DOHH2 (cell line): ENCODE measurements around the gene TMEM45B.
"Not testable (repeated sequence)": the region's sequence is repeated elsewhere in the genome, so short reads cannot be mapped to it uniquely, and the experiment has no call there.

Experiments used
- H3F3A ChIP-seq: fragments of 200-600 bp; sonication (generic), shearing (Covaris generic); 2 replicates; pipeline ENCODE4 v1.6.0; 2016; ENCODE audit warnings: antibody characterized with exemption, mild to moderate bottlenecking; ENCODE audit not compliant: control insufficient read depth, insufficient read depth
- H3K27ac ChIP-seq: fragments of 200-600 bp; sonication (generic); 2 replicates; pipeline ENCODE4 v1.5.1; 2014; ENCODE audit warnings: low read depth, mild to moderate bottlenecking, low read length, moderate library complexity
- H3K27me3 ChIP-seq: fragments of 200-600 bp; sonication (generic); 2 replicates; pipeline ENCODE4 v1.6.1; 2014; ENCODE audit warnings: mild to moderate bottlenecking, low read length, mixed read lengths; ENCODE audit not compliant: control insufficient read depth
- H3K36me3 ChIP-seq: fragments of 200-600 bp; sonication (generic); 2 replicates; pipeline ENCODE4 v1.6.1; 2014; ENCODE audit warnings: mild to moderate bottlenecking, low read length, moderate library complexity, mixed read lengths; ENCODE audit not compliant: control insufficient read depth
- H3K4me1 ChIP-seq: fragments of 200-600 bp; sonication (generic); 2 replicates; pipeline ENCODE4 v1.6.1; 2014; ENCODE audit warnings: mild to moderate bottlenecking, low read length, mixed read lengths; ENCODE audit not compliant: control insufficient read depth
- H3K4me2 ChIP-seq: fragments of 200-600 bp; sonication (generic); 2 replicates; pipeline ENCODE4 v1.6.0; 2014; ENCODE audit warnings: mild to moderate bottlenecking, low read length, moderate library complexity
- H3K4me3 ChIP-seq: fragments of 200-600 bp; sonication (generic); 2 replicates; pipeline ENCODE4 v1.5.1; 2014; ENCODE audit warnings: mild to moderate bottlenecking, low read length, mixed read lengths
- H3K79me2 ChIP-seq: fragments of 200-600 bp; sonication (generic); 2 replicates; pipeline ENCODE4 v1.6.1; 2014; ENCODE audit warnings: mild to moderate bottlenecking, low read length, mixed read lengths; ENCODE audit not compliant: control insufficient read depth
- H3K9me2 ChIP-seq: fragments of 200-600 bp; sonication (generic); replicated peaks from 2 replicates; pipeline ENCODE4 v1.6.1; 2014; ENCODE audit warnings: mild to moderate bottlenecking, low read length, mixed read lengths; ENCODE audit not compliant: control insufficient read depth
- H3K9me3 ChIP-seq: fragments of 200-600 bp; sonication (generic); 2 replicates; pipeline ENCODE4 v1.6.1; 2014; ENCODE audit warnings: antibody characterized with exemption, low read length, mixed read lengths; ENCODE audit not compliant: control insufficient read depth, insufficient read depth
- H4K20me1 ChIP-seq: fragments of 200-600 bp; sonication (generic); 2 replicates; pipeline ENCODE4 v1.6.0; 2014; ENCODE audit warnings: low read depth, mild to moderate bottlenecking, antibody characterized with exemption, low read length, moderate library complexity; ENCODE audit not compliant: control insufficient read depth, insufficient read depth
- CTCF ChIP-seq: fragments of 200-600 bp; sonication (generic); IDR thresholded peaks from one replicate; pipeline ENCODE4 v1.5.1; 2014; ENCODE audit warnings: antibody characterized with exemption, mild to moderate bottlenecking, low read depth, low read length; ENCODE audit not compliant: poor library complexity, severe bottlenecking
- EZH2phosphoT487 ChIP-seq: fragments of 200-600 bp; sonication (generic); IDR thresholded peaks from 2 replicates; pipeline ENCODE4 v1.6.1; 2017; ENCODE audit warnings: borderline replicate concordance, mild to moderate bottlenecking, antibody characterized with exemption, low read length, moderate library complexity, mixed read lengths

Gene TMEM45B

GRCh38 chr11:129800655-129801054 is 15.0 kb upstream of the TMEM45B start:
- peaks cover 5% of the 10 kb centered on the region for H3K9me3 ChIP-seq
- no peak overlapping the region for H3K4me3 ChIP-seq
- H3K4me2 ChIP-seq, result no peak overlapping the region
- no peaks in the 10 kb centered on the region for H3F3A ChIP-seq
- no peak overlapping the region for H3K27ac ChIP-seq
- H3K9me2 ChIP-seq, result no peaks in the 10 kb centered on the region
- no peaks in the 10 kb centered on the region for H4K20me1 ChIP-seq
- no peaks in the 10 kb centered on the region for H3K79me2 ChIP-seq
- H3K4me1 ChIP-seq, result no peaks in the 10 kb centered on the region
- TF ChIP-seq EZH2phosphoT487 (no peak), CTCF (no peak)
- peaks cover 3% of the 10 kb centered on the region; the same call in 1 of the 2 replicates for H3K27me3 ChIP-seq
- H3K36me3 ChIP-seq, result no peaks in the 10 kb centered on the region

- Histone ChIP-seq H3K4me3 (no peak overlapping the region), H4K20me1 (no peaks in the 10 kb centered on the region), H3F3A (no peaks in the 10 kb centered on the region), H3K9me2 (no peaks in the 10 kb centered on the region), H3K79me2 (no peaks in the 10 kb centered on the region), H3K9me3 (peaks cover under 1% of the 10 kb centered on the region), H3K36me3 (no peaks in the 10 kb centered on the region), H3K27me3 (peaks cover 3% of the 10 kb centered on the region; the same call in 1 of the 2 replicates), H3K27ac (no peak overlapping the region), H3K4me1 (no peaks in the 10 kb centered on the region), H3K4me2 (no peak overlapping the region)
- TF ChIP-seq CTCF, result no peak
- TF ChIP-seq EZH2phosphoT487, result no peak
Measured at GRCh38 chr11:129803533-129803932, 12.1 kb upstream of the TMEM45B start.

GRCh38 chr11:129804012-129804411 is 11.6 kb upstream of the TMEM45B start:
- no peaks in the 10 kb centered on the region for H3K4me1 ChIP-seq
- H4K20me1 ChIP-seq, result no peaks in the 10 kb centered on the region
- no peak overlapping the region for H3K4me3 ChIP-seq
- no peaks in the 10 kb centered on the region for H3F3A ChIP-seq
- H3K9me2 ChIP-seq, result no peaks in the 10 kb centered on the region
- no peak for TF ChIP-seq EZH2phosphoT487
- TF ChIP-seq CTCF, result no peak
- H3K9me3 ChIP-seq, result no peaks in the 10 kb centered on the region; the same call in 1 of the 2 replicates
- H3K79me2 ChIP-seq, result no peaks in the 10 kb centered on the region
- H3K36me3 ChIP-seq, result no peaks in the 10 kb centered on the region
- H3K27ac ChIP-seq, result no peak overlapping the region
- H3K4me2 ChIP-seq, result no peak overlapping the region
- H3K27me3 ChIP-seq, result peaks cover 3% of the 10 kb centered on the region; the same call in 1 of the 2 replicates

GRCh38 chr11:129808241-129808640 is 7.4 kb upstream of the TMEM45B start:
- not testable (repeated sequence) for H3K9me2 ChIP-seq, H3K4me1 ChIP-seq, H3K9me3 ChIP-seq, H3K4me2 ChIP-seq, H3F3A ChIP-seq, H3K27me3 ChIP-seq, H3K4me3 ChIP-seq, H3K36me3 ChIP-seq, H3K79me2 ChIP-seq, H4K20me1 ChIP-seq, H3K27ac ChIP-seq
